Measurements from ENCODE around the gene CD83.

DNA sequence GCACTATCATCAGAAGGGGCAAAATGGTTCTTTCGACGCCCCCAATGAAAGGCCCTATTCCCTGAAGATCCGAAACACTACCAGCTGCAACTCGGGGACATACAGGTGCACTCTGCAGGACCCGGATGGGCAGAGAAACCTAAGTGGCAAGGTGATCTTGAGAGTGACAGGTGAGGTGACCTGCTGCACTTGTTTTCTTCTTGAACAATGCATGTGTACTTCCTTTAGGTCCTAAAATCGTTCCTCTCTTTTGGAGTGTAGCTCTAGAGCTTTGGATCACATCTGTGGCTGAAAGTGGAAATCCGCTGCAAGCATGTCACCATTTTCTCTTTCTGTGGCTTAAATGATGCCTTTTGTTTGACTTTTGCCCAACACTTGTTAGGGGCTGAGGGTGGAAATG, 14.0 kb downstream of the CD83 start:
- no peak for TF ChIP-seq POLR2A (IDR thresholded peaks at IDR 0.05)
- TF ChIP-seq, protein P1, sequence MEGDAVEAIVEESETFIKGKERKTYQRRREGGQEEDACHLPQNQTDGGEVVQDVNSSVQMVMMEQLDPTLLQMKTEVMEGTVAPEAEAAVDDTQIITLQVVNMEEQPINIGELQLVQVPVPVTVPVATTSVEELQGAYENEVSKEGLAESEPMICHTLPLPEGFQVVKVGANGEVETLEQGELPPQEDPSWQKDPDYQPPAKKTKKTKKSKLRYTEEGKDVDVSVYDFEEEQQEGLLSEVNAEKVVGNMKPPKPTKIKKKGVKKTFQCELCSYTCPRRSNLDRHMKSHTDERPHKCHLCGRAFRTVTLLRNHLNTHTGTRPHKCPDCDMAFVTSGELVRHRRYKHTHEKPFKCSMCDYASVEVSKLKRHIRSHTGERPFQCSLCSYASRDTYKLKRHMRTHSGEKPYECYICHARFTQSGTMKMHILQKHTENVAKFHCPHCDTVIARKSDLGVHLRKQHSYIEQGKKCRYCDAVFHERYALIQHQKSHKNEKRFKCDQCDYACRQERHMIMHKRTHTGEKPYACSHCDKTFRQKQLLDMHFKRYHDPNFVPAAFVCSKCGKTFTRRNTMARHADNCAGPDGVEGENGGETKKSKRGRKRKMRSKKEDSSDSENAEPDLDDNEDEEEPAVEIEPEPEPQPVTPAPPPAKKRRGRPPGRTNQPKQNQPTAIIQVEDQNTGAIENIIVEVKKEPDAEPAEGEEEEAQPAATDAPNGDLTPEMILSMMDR (IDR thresholded peaks at IDR 0.05), result no peak

Measured in uterus (tissue), 2 donors.